ENCODE data around the gene MED19.

DNA sequence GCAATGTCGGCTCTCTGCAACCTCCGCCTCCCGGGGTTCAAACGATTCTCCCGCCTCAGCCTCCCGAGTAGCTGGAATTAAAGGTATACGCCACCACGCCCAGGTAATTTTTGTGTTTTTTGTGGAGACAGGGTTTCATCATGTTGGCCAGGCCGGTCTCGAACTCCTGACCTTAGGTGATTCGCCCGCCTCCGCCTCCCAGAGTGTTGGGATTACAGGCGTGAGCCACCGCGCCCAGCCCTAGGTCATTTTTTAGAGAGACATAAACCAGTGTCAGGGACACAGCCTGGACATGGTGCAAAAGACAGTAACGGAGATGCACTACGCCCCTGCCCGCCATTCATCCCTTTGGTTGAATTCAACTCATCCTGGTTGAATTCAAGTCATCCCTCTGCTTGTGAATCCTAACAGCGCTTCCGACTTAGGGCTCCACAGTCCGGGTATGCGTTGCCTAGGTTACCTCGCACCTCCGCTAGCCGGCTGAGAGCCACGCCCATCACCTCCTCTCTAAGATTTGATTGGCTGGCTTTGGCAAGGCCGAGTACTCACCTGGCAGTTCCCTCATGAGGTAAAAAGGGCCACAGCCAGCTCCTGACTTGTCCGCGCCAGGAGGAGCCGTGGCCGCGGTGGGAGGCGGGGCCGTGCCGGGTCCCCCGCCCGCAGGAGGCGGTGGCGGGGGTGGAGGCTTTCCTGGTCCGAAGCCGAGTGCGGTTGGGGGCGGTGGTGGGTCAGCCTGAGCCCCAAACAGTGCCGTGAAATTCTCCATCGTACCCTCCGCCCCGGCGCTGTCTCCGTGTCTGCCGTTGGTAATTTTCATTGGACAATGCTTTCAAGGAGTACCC lies at the start of gene MED19:
- TF ChIP-seq, protein P1, sequence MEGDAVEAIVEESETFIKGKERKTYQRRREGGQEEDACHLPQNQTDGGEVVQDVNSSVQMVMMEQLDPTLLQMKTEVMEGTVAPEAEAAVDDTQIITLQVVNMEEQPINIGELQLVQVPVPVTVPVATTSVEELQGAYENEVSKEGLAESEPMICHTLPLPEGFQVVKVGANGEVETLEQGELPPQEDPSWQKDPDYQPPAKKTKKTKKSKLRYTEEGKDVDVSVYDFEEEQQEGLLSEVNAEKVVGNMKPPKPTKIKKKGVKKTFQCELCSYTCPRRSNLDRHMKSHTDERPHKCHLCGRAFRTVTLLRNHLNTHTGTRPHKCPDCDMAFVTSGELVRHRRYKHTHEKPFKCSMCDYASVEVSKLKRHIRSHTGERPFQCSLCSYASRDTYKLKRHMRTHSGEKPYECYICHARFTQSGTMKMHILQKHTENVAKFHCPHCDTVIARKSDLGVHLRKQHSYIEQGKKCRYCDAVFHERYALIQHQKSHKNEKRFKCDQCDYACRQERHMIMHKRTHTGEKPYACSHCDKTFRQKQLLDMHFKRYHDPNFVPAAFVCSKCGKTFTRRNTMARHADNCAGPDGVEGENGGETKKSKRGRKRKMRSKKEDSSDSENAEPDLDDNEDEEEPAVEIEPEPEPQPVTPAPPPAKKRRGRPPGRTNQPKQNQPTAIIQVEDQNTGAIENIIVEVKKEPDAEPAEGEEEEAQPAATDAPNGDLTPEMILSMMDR (IDR thresholded peaks at IDR 0.05), result peak in 1 of 12 donors; percentile 13
- peak in 1 of 2 donors; percentile 66 for TF ChIP-seq POLR2A (IDR thresholded peaks at IDR 0.05)

All from heart left ventricle (tissue), 13 donors.